Activated CD8-positive, alpha-beta T cell treated with anti-CD3 and anti-CD28 coated beads for 36 hours (primary cell): ENCODE data around the gene ELF3. TPM values are rescaled to one million over a fixed set of nuclear protein-coding genes. Genes with fewer than 3 reads are reported as not detected.
"Not testable (repeated sequence)": the region's sequence is repeated elsewhere in the genome, so short reads cannot be mapped to it uniquely, and the experiment has no call there.

Source experiments
- ATAC-seq: fragments of 200-7000 bp; cut with Tn5 transposase; one replicate; pipeline ENCODE4 v1.10.0; 2021; ENCODE audit warnings: mild to moderate bottlenecking, moderate library complexity
- CTCF ChIA-PET: fragments of 350-600 bp; sonication (Branson Sonifier 250); formaldehyde crosslinking; loops from one replicate; lab custom pipeline; 2021; ENCODE audit warnings: antibody characterized with exemption; lab: Charles Lee
- POLR2A ChIA-PET: fragments of 350-600 bp; sonication (Branson Sonifier 250); formaldehyde crosslinking; loops from one replicate; lab custom pipeline; 2021; ENCODE audit warnings: antibody characterized with exemption; lab: Charles Lee
- DNase-seq: peaks from one replicate; pipeline ENCODE4 v3.0.0-alpha.2; 2020
- H3K27ac Mint-ChIP-seq: one replicate; pipeline ENCODE4 v1.8.0; 2021; ENCODE audit warnings: mild to moderate bottlenecking, mixed read lengths
- H3K27me3 Mint-ChIP-seq: one replicate; pipeline ENCODE4 v1.8.0; 2021; ENCODE audit warnings: mixed read lengths
- H3K36me3 Mint-ChIP-seq: one replicate; pipeline ENCODE4 v1.8.0; 2021; ENCODE audit warnings: low read depth, mixed read lengths
- H3K4me1 Mint-ChIP-seq: one replicate; pipeline ENCODE4 v1.8.0; 2021; ENCODE audit warnings: low read depth, mixed read lengths
- H3K4me3 Mint-ChIP-seq: one replicate; pipeline ENCODE4 v1.8.0; 2021; ENCODE audit warnings: mild to moderate bottlenecking, moderate library complexity, mixed read lengths
- H3K9me3 Mint-ChIP-seq: one replicate; pipeline ENCODE4 v1.8.0; 2021; ENCODE audit warnings: mixed read lengths
- intact Hi-C: fragments of 100-400 bp; cut with micrococcal nuclease; formaldehyde crosslinking; loops from one replicate; pipeline ENCODE4 v1.10.0; 2022
- total RNA-seq, 2 experiments: library from RNA; stranded (reverse); gene quantifications; one replicate each; pipeline ENCODE4 v1.2.3, GENCODE V29; 2021
- TF ChIP-seq, protein P1 (sequence below): fragments of 200-600 bp; IDR thresholded peaks from one replicate; pipeline ENCODE4 v1.8.0; 2022; ENCODE audit warnings: antibody characterized with exemption, mild to moderate bottlenecking

The ELF3 gene
- under 1 TPM; 0.25 to 0.27 TPM for total RNA-seq

DNA sequence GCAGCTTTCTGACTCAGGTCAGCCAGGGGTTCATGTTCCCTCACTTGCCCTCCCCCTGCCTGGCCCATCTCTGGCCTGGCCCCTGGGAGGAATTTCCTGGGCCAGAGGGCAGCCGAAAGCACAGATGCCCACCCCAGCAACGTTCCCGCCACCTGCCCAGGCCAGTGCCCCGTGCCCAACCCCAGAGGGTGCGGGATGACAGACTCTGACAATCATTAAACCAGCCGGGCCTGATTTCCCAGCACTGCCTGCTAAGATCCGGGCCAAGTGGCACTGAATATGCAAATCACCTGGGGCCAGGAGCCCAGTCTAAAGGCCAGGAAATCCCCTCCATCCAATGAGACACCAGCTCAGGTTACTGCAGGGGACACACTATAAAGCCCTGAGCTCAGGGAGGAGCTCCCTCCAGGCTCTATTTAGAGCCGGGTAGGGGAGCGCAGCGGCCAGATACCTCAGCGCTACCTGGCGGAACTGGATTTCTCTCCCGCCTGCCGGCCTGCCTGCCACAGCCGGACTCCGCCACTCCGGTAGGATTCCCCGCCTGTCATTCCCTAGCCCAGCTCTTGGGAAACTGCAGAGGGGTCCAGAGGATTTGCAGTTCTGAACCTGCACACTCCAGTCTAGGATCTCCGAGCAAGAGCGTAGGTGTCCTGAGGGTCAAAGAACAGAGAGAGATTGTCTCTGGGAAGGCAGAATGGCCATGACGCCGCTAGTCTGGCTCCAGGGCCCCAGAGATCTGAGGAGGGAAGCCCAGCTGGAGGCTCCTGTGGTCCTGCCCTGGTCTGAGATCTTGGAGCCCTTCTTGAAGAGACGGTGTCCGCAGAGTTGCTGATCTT, at the start of gene ELF3:
ELF3 (plus strand) TSS at position 408 of the 836 bp plus-strand sequence. CDS start 550 bp downstream, outside the sequence.
- H3K36me3 Mint-ChIP-seq, result peaks cover 7% of the 10 kb centered on the region
- POLR2A ChIA-PET, result interaction anchor here (1.1 kb wide), 1 partner anchor 10 kb away, joined by 4 read pairs; no protein-coding TSS in a partner anchor
- H3K27ac Mint-ChIP-seq, result no peak within 1 kb of the TSS
- TF ChIP-seq, protein P1, sequence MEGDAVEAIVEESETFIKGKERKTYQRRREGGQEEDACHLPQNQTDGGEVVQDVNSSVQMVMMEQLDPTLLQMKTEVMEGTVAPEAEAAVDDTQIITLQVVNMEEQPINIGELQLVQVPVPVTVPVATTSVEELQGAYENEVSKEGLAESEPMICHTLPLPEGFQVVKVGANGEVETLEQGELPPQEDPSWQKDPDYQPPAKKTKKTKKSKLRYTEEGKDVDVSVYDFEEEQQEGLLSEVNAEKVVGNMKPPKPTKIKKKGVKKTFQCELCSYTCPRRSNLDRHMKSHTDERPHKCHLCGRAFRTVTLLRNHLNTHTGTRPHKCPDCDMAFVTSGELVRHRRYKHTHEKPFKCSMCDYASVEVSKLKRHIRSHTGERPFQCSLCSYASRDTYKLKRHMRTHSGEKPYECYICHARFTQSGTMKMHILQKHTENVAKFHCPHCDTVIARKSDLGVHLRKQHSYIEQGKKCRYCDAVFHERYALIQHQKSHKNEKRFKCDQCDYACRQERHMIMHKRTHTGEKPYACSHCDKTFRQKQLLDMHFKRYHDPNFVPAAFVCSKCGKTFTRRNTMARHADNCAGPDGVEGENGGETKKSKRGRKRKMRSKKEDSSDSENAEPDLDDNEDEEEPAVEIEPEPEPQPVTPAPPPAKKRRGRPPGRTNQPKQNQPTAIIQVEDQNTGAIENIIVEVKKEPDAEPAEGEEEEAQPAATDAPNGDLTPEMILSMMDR, result no peak
- H3K4me1 Mint-ChIP-seq, result peaks cover 2% of the 10 kb centered on the region
- H3K9me3 Mint-ChIP-seq, result no peaks in the 10 kb centered on the region
- intact Hi-C loops, result no loop called here
- no peak within 1 kb of the TSS for H3K4me3 Mint-ChIP-seq
- H3K27me3 Mint-ChIP-seq, result no peaks in the 10 kb centered on the region
- CTCF ChIA-PET, result interaction anchor here (0.6 to 7.2 kb wide), 6 partner anchors 9 to 125 kb away, joined by 3 to 46 read pairs (median 5); no protein-coding TSS in a partner anchor
- no peak for DNase-seq
- ATAC-seq, result no peak

DNA sequence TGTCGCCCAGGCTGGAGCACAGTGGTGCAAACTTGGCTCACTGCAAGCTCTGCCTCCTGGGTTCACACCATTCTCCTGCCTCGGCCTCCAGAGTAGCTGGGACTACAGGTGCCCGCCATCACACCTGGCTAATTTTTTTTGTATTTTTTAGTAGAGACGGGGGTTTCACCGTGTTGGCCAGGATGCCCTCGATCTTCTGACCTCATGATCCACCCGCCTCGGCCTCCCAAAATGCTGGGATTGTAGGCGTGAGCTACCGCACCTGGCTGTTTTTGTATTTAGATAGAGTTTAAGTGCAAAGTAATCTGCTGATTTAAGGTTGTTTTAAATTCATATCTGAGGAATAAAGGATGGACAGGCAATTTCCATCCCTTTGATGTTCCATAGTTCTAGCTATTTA, 48.0 kb upstream of the ELF3 start:
- ChIA-PET CTCF (interaction anchor here (1.3 to 4.6 kb wide), 5 partner anchors 11 to 85 kb away, joined by 4 to 31 read pairs (median 6); no protein-coding TSS in a partner anchor), POLR2A (interaction anchor here (0.7 to 1.9 kb wide), 3 partner anchors 19 to 44 kb away, joined by 3 to 5 read pairs (median 3); partner anchors contain the start of gene RNPEP)
- H3K27ac Mint-ChIP-seq, H3K4me1 Mint-ChIP-seq, intact Hi-C loops, H3K4me3 Mint-ChIP-seq, DNase-seq, H3K27me3 Mint-ChIP-seq, ATAC-seq, H3K9me3 Mint-ChIP-seq: not testable (repeated sequence)
- peaks cover 55% of the 10 kb centered on the region for H3K36me3 Mint-ChIP-seq

DNA sequence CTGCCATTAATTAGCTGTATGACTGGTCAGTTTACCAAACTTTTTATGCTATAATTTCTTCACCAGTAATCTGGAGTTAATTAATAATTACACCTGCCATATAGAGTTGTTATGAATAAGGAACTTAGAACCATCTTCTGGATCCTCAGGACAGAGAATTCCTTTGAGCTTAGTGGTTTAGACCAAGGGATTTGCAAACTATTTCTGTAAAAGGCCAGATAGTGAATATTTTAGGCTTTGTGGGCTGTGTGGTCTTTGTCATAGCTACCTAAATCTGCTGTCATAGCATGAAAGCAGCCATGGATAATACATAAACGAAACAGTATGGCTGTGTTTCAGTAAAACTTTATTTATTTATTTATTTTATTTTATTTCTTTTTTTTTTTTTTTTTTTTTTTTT, 46.1 kb upstream of the ELF3 start:
- TF ChIP-seq, protein P1, result no peak
- CTCF ChIA-PET, result interaction anchor here (0.8 to 4.6 kb wide), 8 partner anchors 9 to 196 kb away, joined by 3 to 31 read pairs (median 3); partner anchors contain the start of gene PTPN7
- Mint-ChIP-seq H3K27me3 (no peaks in the 10 kb centered on the region), H3K27ac (no peak overlapping the region), H3K4me1 (peaks cover 4% of the 10 kb centered on the region), H3K4me3 (no peak overlapping the region), H3K36me3 (peaks cover 52% of the 10 kb centered on the region), H3K9me3 (no peaks in the 10 kb centered on the region)
- POLR2A ChIA-PET, result interaction anchor here (1.3 to 1.8 kb wide), 3 partner anchors 9 to 78 kb away, joined by 4 to 6 read pairs (median 4); partner anchors contain the start of gene TIMM17A
- ATAC-seq, result no peak
- DNase-seq, result no peak
- intact Hi-C loops, result no loop called here

DNA sequence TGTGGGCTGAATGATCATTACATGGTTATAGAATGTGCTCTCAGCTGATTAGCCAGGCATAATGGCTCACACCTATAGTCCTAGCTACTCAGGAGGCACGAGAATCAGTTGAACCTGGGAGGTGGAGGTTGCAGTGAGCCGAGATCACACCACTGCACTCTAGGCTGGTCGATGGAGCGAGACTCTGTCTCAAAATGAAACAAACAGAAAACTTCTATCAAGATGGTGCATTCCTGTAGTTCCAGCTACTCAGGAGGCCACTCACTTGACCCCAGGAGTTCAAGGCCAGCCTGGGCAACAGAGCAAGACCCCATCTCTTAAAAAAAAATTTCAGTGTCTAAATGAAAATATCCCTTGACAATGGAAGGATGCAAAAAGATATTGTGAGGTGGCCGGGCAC, 44.2 kb upstream of the ELF3 start:
- H3K36me3 Mint-ChIP-seq, result peaks cover 58% of the 10 kb centered on the region
- no peaks in the 10 kb centered on the region for H3K9me3 Mint-ChIP-seq
- peaks cover 4% of the 10 kb centered on the region for H3K4me1 Mint-ChIP-seq
- DNase-seq (no peak), ATAC-seq (no peak)
- ChIA-PET POLR2A (interaction anchor here (1.0 to 1.7 kb wide), 3 partner anchors 12 to 17 kb away, joined by 3 to 6 read pairs (median 4); partner anchors contain the start of gene TIMM17A), CTCF (interaction anchor here (1.2 to 5.4 kb wide), 2 partner anchors 21 to 71 kb away, joined by 3 to 40 read pairs; no protein-coding TSS in a partner anchor)
- no peak overlapping the region for H3K4me3 Mint-ChIP-seq
- no peak overlapping the region for H3K27ac Mint-ChIP-seq
- intact Hi-C loops, result no loop called here
- TF ChIP-seq, protein P1, result no peak
- H3K27me3 Mint-ChIP-seq, result no peaks in the 10 kb centered on the region

DNA sequence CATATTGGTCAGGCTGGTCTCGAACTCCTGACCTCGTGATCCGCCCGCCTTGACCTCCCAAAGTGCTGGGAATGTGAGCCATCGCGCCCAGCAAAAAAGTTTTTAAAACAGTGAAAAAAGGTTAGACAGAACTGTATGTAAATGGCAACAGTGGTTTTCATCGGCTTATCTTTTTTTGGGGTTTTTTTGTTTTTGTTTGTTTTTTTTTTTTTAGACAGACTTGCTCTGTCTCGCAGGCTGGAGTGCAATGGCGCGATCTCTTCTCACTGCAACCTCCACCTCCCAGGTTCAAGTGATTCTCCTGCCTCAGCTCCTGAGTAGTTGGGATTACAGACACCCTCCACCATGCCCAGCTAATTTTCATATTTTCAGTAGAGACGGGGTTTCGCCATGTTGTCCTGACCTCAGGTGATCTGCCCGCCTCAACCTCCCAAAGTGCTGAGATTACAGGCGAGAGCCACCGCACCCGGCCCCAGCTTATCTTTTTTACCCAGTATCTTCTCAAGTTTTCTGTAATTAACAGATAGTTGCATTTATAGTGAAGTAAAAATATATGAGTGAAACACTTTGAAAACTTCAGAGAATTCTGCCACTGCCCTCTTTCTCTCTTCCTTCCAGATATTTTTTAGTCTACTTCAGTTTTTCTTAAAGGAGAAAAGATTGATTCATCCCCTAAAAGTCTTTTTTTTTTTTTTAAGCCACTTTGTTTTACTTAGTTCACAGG, 42.0 kb upstream of the ELF3 start:
- Mint-ChIP-seq H3K36me3 (peaks cover 47% of the 10 kb centered on the region), H3K4me1 (peaks cover 2% of the 10 kb centered on the region), H3K27ac (no peak overlapping the region), H3K4me3 (no peak overlapping the region), H3K27me3 (no peaks in the 10 kb centered on the region), H3K9me3 (no peaks in the 10 kb centered on the region)
- ChIA-PET CTCF (interaction anchor here (1.4 to 5.4 kb wide), 3 partner anchors 12 to 73 kb away, joined by 3 to 40 read pairs (median 5); no protein-coding TSS in a partner anchor), POLR2A (interaction anchor here (0.8 kb wide), 1 partner anchor 15 kb away, joined by 3 read pairs; no protein-coding TSS in a partner anchor)
- intact Hi-C loops, result no loop called here
- DNase-seq (no peak), ATAC-seq (no peak)
- TF ChIP-seq, protein P1, result no peak
